IMR-90 (cell line): ENCODE results near the gene OAF. TPM values are rescaled to one million over a fixed set of nuclear protein-coding genes. Genes with fewer than 3 reads are reported as not detected.

ENCODE experiments used
- ATAC-seq: fragments of 200-7000 bp; cut with Tn5 transposase; 2 replicates; pipeline ENCODE4 v1.9.1; 2020; ENCODE audit warnings: low read depth, mild to moderate bottlenecking, moderate library complexity
- BruUV-seq: library from RNA; stranded (reverse); fragments of 400-500 nt; replicated peaks from 2 replicates; lab custom pipeline; 2021; lab: Mats Ljungman, UMichigan
- CTCF ChIA-PET: fragments of 300-600 bp; formaldehyde crosslinking; extraction: SDS; loops from one replicate; lab custom pipeline; 2021; ENCODE audit warnings: antibody characterized with exemption; lab: Yijun Ruan, JAX
- POLR2A ChIA-PET: fragments of 300-600 bp; sonication (Branson Sonifier 250); formaldehyde crosslinking; loops from one replicate; lab custom pipeline; 2022; ENCODE audit warnings: antibody characterized with exemption; ENCODE audit not compliant: unreplicated experiment; lab: Charles Lee
- DNase-seq: peaks from one replicate; pipeline ENCODE4 v3.0.0; 2013
- H2AFZ ChIP-seq: replicated peaks from 2 replicates; pipeline ENCODE3; 2013; ENCODE audit warnings: low read length, mild to moderate bottlenecking; ENCODE audit not compliant: poor library complexity
- H2AK5ac ChIP-seq: 2 replicates; pipeline ENCODE4 v1.6.1; 2013; ENCODE audit warnings: low read depth, low read length, inconsistent platforms
- H2AK9ac ChIP-seq: replicated peaks from 2 replicates; pipeline ENCODE3; 2013; ENCODE audit warnings: mild to moderate bottlenecking, low read depth, low read length, moderate library complexity; ENCODE audit not compliant: poor library complexity
- H2BK120ac ChIP-seq: 2 replicates; pipeline ENCODE4 v1.6.1; 2013; ENCODE audit warnings: low read depth, low read length, inconsistent platforms
- H2BK15ac ChIP-seq: 3 replicates; pipeline ENCODE4 v1.6.1; 2013; ENCODE audit warnings: low read depth, low read length, inconsistent platforms
- H2BK20ac ChIP-seq: 2 replicates; pipeline ENCODE4 v1.6.1; 2013; ENCODE audit warnings: low read depth, mild to moderate bottlenecking, inconsistent platforms, low read length, moderate library complexity
- H2BK5ac ChIP-seq: 2 replicates; pipeline ENCODE4 v1.6.1; 2013; ENCODE audit warnings: mild to moderate bottlenecking, low read depth, low read length, inconsistent platforms; ENCODE audit not compliant: poor library complexity, severe bottlenecking
- H3K14ac ChIP-seq: replicated peaks from 2 replicates; pipeline ENCODE4 v1.6.1; 2013; ENCODE audit warnings: low read depth, low read length, inconsistent platforms
- H3K18ac ChIP-seq: 2 replicates; pipeline ENCODE4 v1.6.1; 2013; ENCODE audit warnings: low read depth, low read length, control low read depth
- H3K23ac ChIP-seq: 2 replicates; pipeline ENCODE4 v1.6.1; 2013; ENCODE audit warnings: low read depth, low read length, inconsistent platforms
- H3K27ac ChIP-seq: 2 replicates; pipeline ENCODE4 v1.5.1; 2013; ENCODE audit warnings: mild to moderate bottlenecking, control low read depth, low read length; ENCODE audit not compliant: insufficient read depth
- H3K27me3 ChIP-seq: 2 replicates; pipeline ENCODE4 v1.6.1; 2013; ENCODE audit warnings: low read length; ENCODE audit not compliant: control insufficient read depth, insufficient read depth
- H3K36me3 ChIP-seq: 2 replicates; pipeline ENCODE4 v1.6.1; 2013; ENCODE audit warnings: low read length, mixed read lengths; ENCODE audit not compliant: control insufficient read depth, insufficient read depth
- H3K4ac ChIP-seq: 2 replicates; pipeline ENCODE4 v1.6.1; 2013; ENCODE audit warnings: low read depth, low read length, inconsistent platforms
- H3K4me1 ChIP-seq: 2 replicates; pipeline ENCODE4 v1.6.1; 2013; ENCODE audit warnings: low read length, mixed read lengths; ENCODE audit not compliant: control insufficient read depth, insufficient read depth
- H3K4me2 ChIP-seq: 2 replicates; pipeline ENCODE4 v1.6.1; 2013; ENCODE audit warnings: low read depth, mild to moderate bottlenecking, control low read depth, low read length, moderate library complexity
- H3K4me3 ChIP-seq: 2 replicates; pipeline ENCODE4 v1.5.1; 2013; ENCODE audit warnings: low read depth, mild to moderate bottlenecking, control low read depth, low read length, moderate library complexity; ENCODE audit not compliant: insufficient read depth
- H3K56ac ChIP-seq: 2 replicates; pipeline ENCODE4 v1.6.1; 2013; ENCODE audit warnings: low read length, inconsistent platforms; ENCODE audit not compliant: insufficient read depth; ENCODE audit errors: extremely low read depth
- H3K79me1 ChIP-seq, 2 experiments: 2 replicates each; pipeline ENCODE4 v1.6.1; 2013; ENCODE audit warnings: low read length in 2 of 2, inconsistent platforms in 1 of 2, low read depth in 1 of 2
- H3K9ac ChIP-seq: 2 replicates; pipeline ENCODE4 v1.6.1; 2013; ENCODE audit warnings: low read depth, low read length, control low read depth
- H3K9me1 ChIP-seq: 2 replicates; pipeline ENCODE4 v1.6.1; 2013; ENCODE audit warnings: low read length, inconsistent platforms; ENCODE audit not compliant: insufficient read depth
- H3K9me3 ChIP-seq: 2 replicates; pipeline ENCODE4 v1.6.1; 2013; ENCODE audit warnings: low read length; ENCODE audit not compliant: control insufficient read depth, insufficient read depth
- H4K20me1 ChIP-seq: 2 replicates; pipeline ENCODE4 v1.6.1; 2013; ENCODE audit warnings: low read length, inconsistent platforms; ENCODE audit not compliant: insufficient read depth
- H4K5ac ChIP-seq: 2 replicates; pipeline ENCODE4 v1.6.1; 2013; ENCODE audit warnings: mild to moderate bottlenecking, low read depth, low read length, control low read depth
- H4K8ac ChIP-seq, 2 experiments: 2 replicates each; pipeline ENCODE4 v1.6.1; 2013; ENCODE audit warnings: low read depth in 2 of 2, low read length in 2 of 2, control low read depth in 1 of 2, inconsistent platforms in 1 of 2
- H4K91ac ChIP-seq: 2 replicates; pipeline ENCODE4 v1.6.1; 2013; ENCODE audit warnings: low read depth, low read length, inconsistent platforms; ENCODE audit not compliant: insufficient read depth
- CEBPB ChIP-seq: IDR thresholded peaks from 2 replicates; pipeline ENCODE4 v1.6.1; 2012; ENCODE audit warnings: low read depth, low read length, improper control_type of control experiment
- CHD1 ChIP-seq: IDR thresholded peaks from 2 replicates; pipeline ENCODE4 v1.6.1; 2012; ENCODE audit warnings: low read depth, low read length, improper control_type of control experiment
- FOS ChIP-seq: fragments of 150-350 bp; IDR thresholded peaks from 2 replicates; pipeline ENCODE4 v1.6.1; 2016; ENCODE audit warnings: low read depth, low read length
- MAFK ChIP-seq: IDR thresholded peaks from 2 replicates; pipeline ENCODE4 v1.6.1; 2012; ENCODE audit warnings: low read depth, low read length, improper control_type of control experiment
- NFE2L2 ChIP-seq: fragments of 150-350 bp; IDR thresholded peaks from 2 replicates; pipeline ENCODE4 v1.6.1; 2016; ENCODE audit warnings: low read depth, mild to moderate bottlenecking, low read length
- POLR2A ChIP-seq: IDR thresholded peaks from 2 replicates; pipeline ENCODE4 v1.6.1; 2012; ENCODE audit warnings: mild to moderate bottlenecking, low read depth, low read length
- RAD21 ChIP-seq: IDR thresholded peaks from 2 replicates; pipeline ENCODE4 v1.6.1; 2012; ENCODE audit warnings: low read length, improper control_type of control experiment
- RCOR1 ChIP-seq: IDR thresholded peaks from 2 replicates; pipeline ENCODE4 v1.6.1; 2012; ENCODE audit warnings: mild to moderate bottlenecking, low read length, improper control_type of control experiment; ENCODE audit not compliant: insufficient replicate concordance
- RFX5 ChIP-seq: IDR thresholded peaks from 2 replicates; pipeline ENCODE4 v1.8.0; 2012; ENCODE audit warnings: low read depth, mild to moderate bottlenecking, low read length, moderate library complexity
- SMC3 ChIP-seq: fragments of 150-350 bp; IDR thresholded peaks from 2 replicates; pipeline ENCODE4 v1.6.1; 2016; ENCODE audit warnings: low read depth, mild to moderate bottlenecking, antibody characterized with exemption, low read length, moderate library complexity
- WGBS, 2 experiments: methylation state at CpG; one replicate each; pipeline versions ENCODE4 v1.1.5 to v1.1.7; 2013; ENCODE audit warnings: missing lambda C conversion rate in 2 of 2; ENCODE audit not compliant: insufficient read length in 1 of 2; ENCODE audit errors: extremely low coverage in 2 of 2; 5-methylcytosine and 5-hydroxymethylcytosine counted together
- dilution Hi-C: fragments of 300-500 bp; cut with HindIII; formaldehyde crosslinking; loops from one replicate; pipeline ENCODE4 v1.14.3; 2018; ENCODE audit warnings: low sequenced_read_pairs; ENCODE audit not compliant: unreplicated experiment
- in situ Hi-C: fragments of 300-500 bp; cut with MboI; formaldehyde crosslinking; loops from 3 replicates; pipeline ENCODE4 v1.14.3; 2019; ENCODE audit warnings: low sequenced_read_pairs, inconsistent platforms, mixed read lengths
- intact Hi-C: fragments of 100-400 bp; cut with micrococcal nuclease; formaldehyde crosslinking; loops from 2 replicates; pipeline ENCODE4 v1.10.0; 2022
- polyA plus RNA-seq, 3 experiments: library from polyadenylated mRNA; depleted of rRNA; stranded (reverse); fragments of >200 nt; gene quantifications; 2 replicates each; pipeline ENCODE4 v1.2.3, GENCODE V29; 2012; ENCODE audit warnings: low replicate concordance in 1 of 3
- total RNA-seq: library from RNA; depleted of rRNA; stranded (reverse); fragments of >200 nt; gene quantifications from 2 replicates; pipeline ENCODE4 v1.2.3, GENCODE V29; 2012
- TF ChIP-seq, protein P1 (sequence below): fragments of 150-350 bp; IDR thresholded peaks from 2 replicates; pipeline ENCODE4 v1.6.1; 2016; ENCODE audit warnings: low read depth, mild to moderate bottlenecking, low read length, moderate library complexity, borderline replicate concordance
- TF ChIP-seq, protein P2 (sequence below): fragments of 150-350 bp; IDR thresholded peaks from 2 replicates; pipeline ENCODE4 v1.6.1; 2017; ENCODE audit warnings: mild to moderate bottlenecking, antibody characterized with exemption, low read length, low read depth
- TF ChIP-seq, protein P3 (sequence below): conservative IDR thresholded peaks from 2 replicates; pipeline ENCODE4 v1.5.1; 2012; ENCODE audit warnings: mild to moderate bottlenecking, low read depth, low read length, improper control_type of control experiment

OAF gene
- total and polyA plus RNA-seq, 2 of the 4 experiments (the other 2 are of a cell fraction), result 9.9 to 42.0 TPM

GRCh38 chr11:120240866-120241265 lies 30.0 kb downstream of the OAF start:
- in situ Hi-C loops (no loop called here), intact Hi-C loops (no loop called here), dilution Hi-C loops (no loop called here)
- ATAC-seq (no peak), DNase-seq (no peak)
- H2AFZ ChIP-seq, result no peak overlapping the region
- no peak overlapping the region for H3K27ac ChIP-seq
- H4K8ac ChIP-seq, result no peak overlapping the region
- H2BK120ac ChIP-seq, result no peak overlapping the region
- H3K56ac ChIP-seq, result no peak overlapping the region
- H3K4me1 ChIP-seq, result no peaks in the 10 kb centered on the region
- CTCF ChIA-PET, result no interaction called here
- no peak overlapping the region for H2BK15ac ChIP-seq
- H2BK5ac ChIP-seq, result no peak overlapping the region
- no CpG with 5 or more reads among the region's 2 CpGs for WGBS, 2 experiments
- no peaks in the 10 kb centered on the region for H3K79me1 ChIP-seq
- no peak overlapping the region for H3K9ac ChIP-seq
- no peak overlapping the region for H2AK9ac ChIP-seq
- no peak overlapping the region for H2BK20ac ChIP-seq
- no peak overlapping the region for H3K4me3 ChIP-seq
- H3K18ac ChIP-seq, result no peak overlapping the region
- no peaks in the 10 kb centered on the region for H4K20me1 ChIP-seq
- H3K23ac ChIP-seq, result no peak overlapping the region
- H3K9me1 ChIP-seq, result no peaks in the 10 kb centered on the region
- H3K36me3 ChIP-seq, result no peaks in the 10 kb centered on the region
- H2AK5ac ChIP-seq, result no peak overlapping the region
- POLR2A ChIA-PET, result no interaction called here
- H4K5ac ChIP-seq, result no peak overlapping the region
- H3K27me3 ChIP-seq, result peaks cover 83% of the 10 kb centered on the region
- H3K4ac ChIP-seq, result no peak overlapping the region
- H4K91ac ChIP-seq, result no peak overlapping the region
- no TSS peak for BruUV-seq
- H3K14ac ChIP-seq, result no peak overlapping the region
- no peaks in the 10 kb centered on the region for H3K9me3 ChIP-seq
- TF ChIP-seq POLR2A (no peak), SMC3 (no peak), CEBPB (no peak), RFX5 (no peak), MAFK (no peak), FOS (no peak), RAD21 (no peak), CHD1 (no peak), RCOR1 (no peak), NFE2L2 (no peak)
- TF ChIP-seq, protein P1, sequence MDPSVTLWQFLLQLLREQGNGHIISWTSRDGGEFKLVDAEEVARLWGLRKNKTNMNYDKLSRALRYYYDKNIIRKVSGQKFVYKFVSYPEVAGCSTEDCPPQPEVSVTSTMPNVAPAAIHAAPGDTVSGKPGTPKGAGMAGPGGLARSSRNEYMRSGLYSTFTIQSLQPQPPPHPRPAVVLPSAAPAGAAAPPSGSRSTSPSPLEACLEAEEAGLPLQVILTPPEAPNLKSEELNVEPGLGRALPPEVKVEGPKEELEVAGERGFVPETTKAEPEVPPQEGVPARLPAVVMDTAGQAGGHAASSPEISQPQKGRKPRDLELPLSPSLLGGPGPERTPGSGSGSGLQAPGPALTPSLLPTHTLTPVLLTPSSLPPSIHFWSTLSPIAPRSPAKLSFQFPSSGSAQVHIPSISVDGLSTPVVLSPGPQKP, result no peak
- TF ChIP-seq, protein P2, sequence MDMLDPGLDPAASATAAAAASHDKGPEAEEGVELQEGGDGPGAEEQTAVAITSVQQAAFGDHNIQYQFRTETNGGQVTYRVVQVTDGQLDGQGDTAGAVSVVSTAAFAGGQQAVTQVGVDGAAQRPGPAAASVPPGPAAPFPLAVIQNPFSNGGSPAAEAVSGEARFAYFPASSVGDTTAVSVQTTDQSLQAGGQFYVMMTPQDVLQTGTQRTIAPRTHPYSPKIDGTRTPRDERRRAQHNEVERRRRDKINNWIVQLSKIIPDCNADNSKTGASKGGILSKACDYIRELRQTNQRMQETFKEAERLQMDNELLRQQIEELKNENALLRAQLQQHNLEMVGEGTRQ, result no peak
- TF ChIP-seq, protein P3, sequence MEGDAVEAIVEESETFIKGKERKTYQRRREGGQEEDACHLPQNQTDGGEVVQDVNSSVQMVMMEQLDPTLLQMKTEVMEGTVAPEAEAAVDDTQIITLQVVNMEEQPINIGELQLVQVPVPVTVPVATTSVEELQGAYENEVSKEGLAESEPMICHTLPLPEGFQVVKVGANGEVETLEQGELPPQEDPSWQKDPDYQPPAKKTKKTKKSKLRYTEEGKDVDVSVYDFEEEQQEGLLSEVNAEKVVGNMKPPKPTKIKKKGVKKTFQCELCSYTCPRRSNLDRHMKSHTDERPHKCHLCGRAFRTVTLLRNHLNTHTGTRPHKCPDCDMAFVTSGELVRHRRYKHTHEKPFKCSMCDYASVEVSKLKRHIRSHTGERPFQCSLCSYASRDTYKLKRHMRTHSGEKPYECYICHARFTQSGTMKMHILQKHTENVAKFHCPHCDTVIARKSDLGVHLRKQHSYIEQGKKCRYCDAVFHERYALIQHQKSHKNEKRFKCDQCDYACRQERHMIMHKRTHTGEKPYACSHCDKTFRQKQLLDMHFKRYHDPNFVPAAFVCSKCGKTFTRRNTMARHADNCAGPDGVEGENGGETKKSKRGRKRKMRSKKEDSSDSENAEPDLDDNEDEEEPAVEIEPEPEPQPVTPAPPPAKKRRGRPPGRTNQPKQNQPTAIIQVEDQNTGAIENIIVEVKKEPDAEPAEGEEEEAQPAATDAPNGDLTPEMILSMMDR, result no peak
- H3K4me2 ChIP-seq, result no peak overlapping the region
